Keratinocyte (primary cell): ENCODE measurements around the gene FHIT. TPM values are rescaled to one million over a fixed set of nuclear protein-coding genes. Genes with fewer than 3 reads are reported as not detected.

Experiments used
- DNase-seq: peaks from one replicate; pipeline ENCODE4 v3.0.0-alpha.2; 2011; ENCODE audit warnings: low read depth, missing footprints, low spot score
- FAIRE-seq: peaks from 2 replicates; lab custom pipeline; 2011; peaks lifted over from hg19 to GRCh38; lab: Jason Lieb, UNC
- H2AFZ ChIP-seq: 2 replicates; pipeline ENCODE4 v1.6.0; 2012; ENCODE audit warnings: low read length, control low read depth, inconsistent platforms; ENCODE audit not compliant: control insufficient read depth
- H3K27ac ChIP-seq: 2 replicates; pipeline ENCODE4 v1.5.1; 2011; ENCODE audit warnings: low read length; ENCODE audit not compliant: control insufficient read depth, insufficient read depth
- H3K27me3 ChIP-seq: 3 replicates; pipeline ENCODE4 v1.6.0; 2011; ENCODE audit warnings: low read length; ENCODE audit not compliant: control insufficient read depth, insufficient read depth; ENCODE audit errors: extremely low read depth
- H3K36me3 ChIP-seq, 2 experiments: 2 replicates in 1 of 2; 3 replicates in 1 of 2; pipeline ENCODE4 v1.5.1; 2011; ENCODE audit warnings: low read length in 2 of 2, mild to moderate bottlenecking in 1 of 2; ENCODE audit not compliant: control insufficient read depth in 2 of 2, insufficient read depth in 2 of 2; ENCODE audit errors: extremely low read depth in 1 of 2
- H3K4me1 ChIP-seq: 3 replicates; pipeline ENCODE4 v1.5.1; 2011; ENCODE audit warnings: low read length; ENCODE audit not compliant: control insufficient read depth, insufficient read depth; ENCODE audit errors: extremely low read depth
- H3K4me2 ChIP-seq: 3 replicates; pipeline ENCODE4 v1.6.0; 2011; ENCODE audit warnings: low read depth, low read length; ENCODE audit not compliant: control insufficient read depth, insufficient read depth; ENCODE audit errors: extremely low read depth
- H3K4me3 ChIP-seq, 3 experiments: fragments of 200-600 bp in 1 of 3; sonication (generic) in 1 of 3; 2 replicates in 2 of 3; 3 replicates in 1 of 3; pipeline ENCODE4 v1.5.1; 2011 to 2016; ENCODE audit warnings: low read length in 3 of 3, mild to moderate bottlenecking in 3 of 3, control low read depth in 2 of 3, inconsistent platforms in 1 of 3, low read depth in 1 of 3, mixed read lengths in 1 of 3, mixed run types in 1 of 3, moderate library complexity in 1 of 3; ENCODE audit not compliant: control insufficient read depth in 2 of 3, insufficient read depth in 2 of 3; ENCODE audit errors: extremely low read depth in 1 of 3
- H3K79me2 ChIP-seq: 2 replicates; pipeline ENCODE4 v1.6.0; 2012; ENCODE audit warnings: low read length; ENCODE audit not compliant: control insufficient read depth, insufficient read depth
- H3K9ac ChIP-seq: 3 replicates; pipeline ENCODE4 v1.6.0; 2011; ENCODE audit warnings: low read length; ENCODE audit not compliant: control insufficient read depth, insufficient read depth; ENCODE audit errors: extremely low read depth
- H3K9me1 ChIP-seq: 3 replicates; pipeline ENCODE4 v1.6.0; 2011; ENCODE audit warnings: low read length; ENCODE audit not compliant: control insufficient read depth, insufficient read depth; ENCODE audit errors: extremely low read depth
- H3K9me3 ChIP-seq: 2 replicates; pipeline ENCODE4 v1.5.1; 2012; ENCODE audit warnings: low read depth, low read length; ENCODE audit not compliant: control insufficient read depth
- H4K20me1 ChIP-seq: 3 replicates; pipeline ENCODE4 v1.6.0; 2011; ENCODE audit warnings: low read length; ENCODE audit not compliant: control insufficient read depth, insufficient read depth; ENCODE audit errors: extremely low read depth
- EZH2 ChIP-seq: IDR thresholded peaks from one replicate; pipeline ENCODE4 v1.6.1; 2012; ENCODE audit warnings: inconsistent platforms, mild to moderate bottlenecking, low read length, moderate library complexity
- dilution Hi-C: fragments of 300-500 bp; cut with MboI; formaldehyde crosslinking; loops from one replicate; pipeline ENCODE4 v1.7.0; 2020; ENCODE audit warnings: low sequenced_read_pairs; ENCODE audit not compliant: extremely low pct_ligation_motif_present
- polyA plus RNA-seq, 5 experiments: library from polyadenylated mRNA; depleted of rRNA in 3 of 5; stranded (reverse) in 3 of 5; stranded (forward) in 1 of 5; unstranded in 1 of 5; fragments of >200 nt; gene quantifications; 1 replicate in 1 of 5; 2 replicates in 3 of 5; 3 replicates in 1 of 5; pipeline versions ENCODE4 v1.2.1 to v1.2.3, GENCODE V29; 2011 to 2012; ENCODE audit warnings: missing spikeins in 2 of 5, low read depth in 1 of 5, low replicate concordance in 1 of 5
- TF ChIP-seq, protein P1 (sequence below), 3 experiments: IDR thresholded peaks in 1 of 3; conservative IDR thresholded peaks in 1 of 3; optimal IDR thresholded peaks in 1 of 3; 2 replicates in 2 of 3; 3 replicates in 1 of 3; pipeline versions ENCODE3 to v1.5.1; 2011; ENCODE audit warnings: low read length in 3 of 3, mild to moderate bottlenecking in 3 of 3, moderate library complexity in 2 of 3, control low read depth in 1 of 3, inconsistent platforms in 1 of 3; ENCODE audit not compliant: insufficient read depth in 2 of 3; ENCODE audit errors: extremely low read depth in 1 of 3

The FHIT gene
- polyA plus RNA-seq, 1 donor (not counting 4 experiments of a cell fraction or from before 2014, with no cell fraction given) = 2.2 TPM

DNA sequence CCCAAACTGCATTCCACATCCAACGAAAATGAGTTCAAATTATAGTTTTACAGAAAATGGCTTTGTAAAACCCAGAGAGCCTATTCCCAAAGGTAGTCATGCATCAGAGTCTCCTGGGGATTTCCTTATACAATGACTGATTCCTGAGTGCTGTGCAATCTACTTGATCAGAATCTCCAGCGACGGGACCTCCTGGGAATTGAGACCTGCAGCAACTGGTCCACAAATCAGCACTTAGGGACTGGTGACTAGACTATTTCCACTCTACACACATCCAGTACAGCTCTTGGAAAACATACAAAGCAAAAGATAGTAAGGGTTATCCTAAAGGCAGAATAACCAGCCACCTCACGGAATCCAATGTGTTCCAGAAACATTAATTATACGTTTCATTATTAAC is 1330.4 kb downstream of the FHIT start:
- Histone ChIP-seq H3K9ac (no peak overlapping the region), H3K27ac (no peak overlapping the region), H3K4me2 (no peak overlapping the region), H3K9me3 (no peaks in the 10 kb centered on the region), H3K79me2 (no peaks in the 10 kb centered on the region), H3K27me3 (peaks cover 5% of the 10 kb centered on the region), H3K4me1 (no peaks in the 10 kb centered on the region), H3K36me3 (no peaks in the 10 kb centered on the region), H2AFZ (no peak overlapping the region), H4K20me1 (no peaks in the 10 kb centered on the region), H3K4me3 (no peak overlapping the region), H3K9me1 (no peaks in the 10 kb centered on the region)
- FAIRE-seq = no peak
- DNase-seq = no peak
- dilution Hi-C loops = no loop called here
- no peak for TF ChIP-seq EZH2
- TF ChIP-seq, protein P1, sequence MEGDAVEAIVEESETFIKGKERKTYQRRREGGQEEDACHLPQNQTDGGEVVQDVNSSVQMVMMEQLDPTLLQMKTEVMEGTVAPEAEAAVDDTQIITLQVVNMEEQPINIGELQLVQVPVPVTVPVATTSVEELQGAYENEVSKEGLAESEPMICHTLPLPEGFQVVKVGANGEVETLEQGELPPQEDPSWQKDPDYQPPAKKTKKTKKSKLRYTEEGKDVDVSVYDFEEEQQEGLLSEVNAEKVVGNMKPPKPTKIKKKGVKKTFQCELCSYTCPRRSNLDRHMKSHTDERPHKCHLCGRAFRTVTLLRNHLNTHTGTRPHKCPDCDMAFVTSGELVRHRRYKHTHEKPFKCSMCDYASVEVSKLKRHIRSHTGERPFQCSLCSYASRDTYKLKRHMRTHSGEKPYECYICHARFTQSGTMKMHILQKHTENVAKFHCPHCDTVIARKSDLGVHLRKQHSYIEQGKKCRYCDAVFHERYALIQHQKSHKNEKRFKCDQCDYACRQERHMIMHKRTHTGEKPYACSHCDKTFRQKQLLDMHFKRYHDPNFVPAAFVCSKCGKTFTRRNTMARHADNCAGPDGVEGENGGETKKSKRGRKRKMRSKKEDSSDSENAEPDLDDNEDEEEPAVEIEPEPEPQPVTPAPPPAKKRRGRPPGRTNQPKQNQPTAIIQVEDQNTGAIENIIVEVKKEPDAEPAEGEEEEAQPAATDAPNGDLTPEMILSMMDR (optimal IDR thresholded peaks at IDR 0.05 in 1 of 3, IDR thresholded peaks at IDR 0.05 in 1 of 3, conservative IDR thresholded peaks at IDR 0.05 in 1 of 3; ENCODE audit: extremely low read depth in 1 of 3, insufficient read depth in 2 of 3, low read length in 3 of 3) = no peak

DNA sequence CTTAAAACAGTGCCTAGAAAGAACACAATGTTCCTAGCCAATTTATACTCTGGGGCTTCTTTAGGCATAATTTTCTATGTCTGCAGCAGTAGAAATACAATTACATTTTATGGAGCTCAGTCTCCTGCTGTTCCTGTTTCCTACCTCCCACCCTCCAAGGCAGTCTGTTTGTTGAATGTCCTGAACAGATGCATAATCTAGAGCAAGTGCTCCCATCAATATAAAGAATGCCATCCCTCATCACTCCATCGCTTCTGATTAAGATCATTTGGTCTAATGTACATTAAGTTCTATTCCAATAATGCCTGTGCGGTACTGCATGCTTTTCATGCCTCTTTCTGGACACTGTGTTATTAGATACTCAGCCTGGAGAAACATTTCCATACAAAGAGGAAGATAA is 1331.7 kb downstream of the FHIT start:
- Histone ChIP-seq H4K20me1 (no peaks in the 10 kb centered on the region), H3K9me1 (no peaks in the 10 kb centered on the region), H3K27ac (no peak overlapping the region), H3K36me3 (no peaks in the 10 kb centered on the region), H3K4me2 (no peak overlapping the region), H3K9ac (no peak overlapping the region), H3K27me3 (no peaks in the 10 kb centered on the region), H3K4me1 (no peaks in the 10 kb centered on the region), H2AFZ (no peak overlapping the region), H3K9me3 (no peaks in the 10 kb centered on the region), H3K4me3 (no peak overlapping the region), H3K79me2 (no peaks in the 10 kb centered on the region)
- TF ChIP-seq, protein P1 (optimal IDR thresholded peaks at IDR 0.05 in 1 of 3, IDR thresholded peaks at IDR 0.05 in 1 of 3, conservative IDR thresholded peaks at IDR 0.05 in 1 of 3; ENCODE audit: extremely low read depth in 1 of 3, insufficient read depth in 2 of 3, low read length in 3 of 3) = no peak
- no peak for TF ChIP-seq EZH2
- dilution Hi-C loops = no loop called here
- no peak for DNase-seq
- no peak for FAIRE-seq
